ENCODE data around the gene HAGHL.

The HAGHL gene

GRCh38 chr16:759110-759910, 32.4 kb downstream of the HAGHL start:
- DNase-seq (ENCODE audit: low read depth) = no peak

GRCh38 chr16:760065-760464, 33.2 kb downstream of the HAGHL start:
- DNase-seq (ENCODE audit: low read depth) = no peak

GRCh38 chr16:760545-761343, 33.8 kb downstream of the HAGHL start, which contains the start of gene MSLN:
MSLN (plus strand) TSS chr16:760734; CDS start chr16:762681, 1,947 bp downstream.
- DNase-seq (ENCODE audit: low read depth) = no peak

- no peak for DNase-seq (ENCODE audit: low read depth)
Observed at GRCh38 chr16:761625-762513, 35.0 kb downstream of the HAGHL start.

- no peak for DNase-seq (ENCODE audit: low read depth)
Observed at GRCh38 chr16:762595-763268, 35.8 kb downstream of the HAGHL start.

- DNase-seq (ENCODE audit: low read depth) = no peak
Observed at GRCh38 chr16:763369-764183, 36.7 kb downstream of the HAGHL start.

GRCh38 chr16:764184-764750, 37.4 kb downstream of the HAGHL start:
- no peak for DNase-seq (ENCODE audit: low read depth)

GRCh38 chr16:764848-765487, 38.1 kb downstream of the HAGHL start:
- DNase-seq (ENCODE audit: low read depth) = no peak

- DNase-seq (ENCODE audit: low read depth) = no peak
Observed at GRCh38 chr16:765488-765865, 38.6 kb downstream of the HAGHL start.

- no peak for DNase-seq (ENCODE audit: low read depth)
Observed at GRCh38 chr16:766008-766819, 39.3 kb downstream of the HAGHL start.

GRCh38 chr16:766820-767640, 40.1 kb downstream of the HAGHL start:
- DNase-seq (ENCODE audit: low read depth) = no peak

GRCh38 chr16:767743-768235, 40.9 kb downstream of the HAGHL start:
- no peak for DNase-seq (ENCODE audit: low read depth)

GRCh38 chr16:768428-768827, 41.5 kb downstream of the HAGHL start:
- no peak for DNase-seq (ENCODE audit: low read depth)

GRCh38 chr16:769184-769784, 42.4 kb downstream of the HAGHL start:
- DNase-seq (ENCODE audit: low read depth) = no peak

GRCh38 chr16:769934-770333, 43.0 kb downstream of the HAGHL start:
- no peak for DNase-seq (ENCODE audit: low read depth)

GRCh38 chr16:770411-770810, 43.5 kb downstream of the HAGHL start:
- no peak for DNase-seq (ENCODE audit: low read depth)

- DNase-seq (ENCODE audit: low read depth) = no peak
Observed at GRCh38 chr16:772959-773358, 46.1 kb downstream of the HAGHL start.
